A549 treated with CORT108297 at 1 μM for 4 hours (cell line): Measurements from ENCODE around the gene TAP1. TPM values are rescaled to one million over a fixed set of nuclear protein-coding genes. Genes with fewer than 3 reads are reported as not detected.

Source experiments
- total RNA-seq: library from RNA; stranded (reverse); fragments of 200-300 nt; extraction: Qiagen RNA extraction; gene quantifications from 5 replicates; pipeline ENCODE4 v1.2.3, GENCODE V29; 2022

The TAP1 gene
- total RNA-seq, result 33.2 to 38.3 TPM (median 34.9 TPM) in 5 replicates

GRCh38 chr6:32853541-32854375, at the start of gene TAP1, which contains the start of gene PSMB9:
Gene TAP1, minus strand, starts transcription at chr6:32853704. Its CDS starts 68 bp downstream, at chr6:32853636.
Gene PSMB9, plus strand, starts transcription at chr6:32854192. Its CDS starts 38 bp downstream, at chr6:32854230.

GRCh38 chr6:32843979-32844838, 9.3 kb downstream of the TAP1 start, which contains the start of gene PSMB8:
Gene PSMB8, minus strand, starts transcription at chr6:32844047. Its CDS starts 51 bp downstream, at chr6:32843996.

DNA sequence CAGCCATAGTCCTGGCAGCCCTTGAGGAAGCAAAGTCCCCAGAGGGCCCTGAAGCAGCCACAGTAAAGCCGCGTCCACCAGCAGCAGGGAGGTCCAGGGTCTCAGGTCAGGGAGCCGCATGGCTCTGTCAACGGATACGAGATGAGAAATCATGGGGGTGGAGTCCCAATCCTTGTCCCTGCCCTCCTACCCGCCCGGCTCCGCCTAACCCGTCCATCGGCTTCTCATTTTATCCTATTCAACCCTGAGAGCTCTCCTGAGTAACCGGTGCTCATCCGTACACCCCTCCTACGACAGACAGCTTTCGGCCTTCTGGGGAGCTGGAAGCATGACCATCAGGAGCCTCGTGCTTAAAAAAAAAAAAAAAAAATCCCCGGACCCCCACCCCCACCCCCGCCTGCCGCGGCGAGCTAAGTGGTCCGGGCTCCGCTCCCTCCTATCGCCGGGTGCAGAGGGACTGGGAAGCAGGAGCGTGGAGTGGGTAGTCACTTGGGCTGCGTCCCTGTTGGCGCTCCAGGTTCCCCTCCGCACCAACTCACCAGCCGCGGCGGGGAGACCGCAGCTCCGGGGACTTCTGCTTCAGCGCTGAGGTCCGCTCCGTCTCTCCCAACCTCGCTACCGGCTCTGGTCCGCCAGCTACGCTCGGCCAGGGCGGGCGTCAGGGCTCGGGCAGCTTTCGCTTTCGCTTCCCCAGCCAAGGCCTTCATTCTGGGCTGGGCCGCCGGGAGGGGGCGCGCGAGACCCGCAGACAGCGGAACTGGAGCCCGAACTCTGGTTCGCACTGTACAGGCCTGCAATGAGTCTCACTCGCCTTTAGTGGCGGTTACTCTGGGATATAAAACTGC, 15.2 kb downstream of the TAP1 start, which contains the start of gene TAP2:
Gene TAP2, minus strand, starts transcription at position 626 of the 845 bp plus-strand sequence. Its CDS starts 506 bp downstream, at position 120.

GRCh38 chr6:32816746-32817204, 36.7 kb downstream of the TAP1 start, which contains the start of gene HLA-DOB:
Gene HLA-DOB, minus strand, starts transcription at chr6:32817002. Its CDS starts 51 bp downstream, at chr6:32816951.

Other genes with a start within 250 kb of the TAP1 start
- gene HLA-DQA1, start 216.3 kb downstream of the TAP1 start, total RNA-seq, result not detected in 5 replicates
- gene HLA-DQB1, start 187.0 kb downstream of the TAP1 start, total RNA-seq, result not detected in 5 replicates
- gene HLA-DQA2, start 112.3 kb downstream of the TAP1 start, total RNA-seq, result not detected in 5 replicates
- gene HLA-DQB2, start 90.2 kb downstream of the TAP1 start, total RNA-seq, result not detected in 5 replicates
- gene HLA-DOB, start 36.7 kb downstream of the TAP1 start, total RNA-seq, result 0.12 to 0.35 TPM (median 0.18 TPM) in 5 replicates
- gene TAP2, start 15.0 kb downstream of the TAP1 start, total RNA-seq, result 10.6 to 24.0 TPM (median 19.8 TPM) in 5 replicates
- 20.3 to 22.9 TPM (median 21.4 TPM) in 5 replicates for gene PSMB8, start 9.7 kb downstream of the TAP1 start, total RNA-seq
- 15.7 to 25.5 TPM (median 18.9 TPM) in 5 replicates for gene PSMB9, start 488 bp upstream of the TAP1 start, total RNA-seq
- gene HLA-DMB, start 87.3 kb upstream of the TAP1 start, total RNA-seq, result 1.5 to 2.5 TPM (median 1.6 TPM) in 5 replicates
- 2.4 to 3.6 TPM (median 2.7 TPM) in 5 replicates for gene HLA-DMA, start 99.4 kb upstream of the TAP1 start, total RNA-seq
- 121 to 148 TPM (median 126 TPM) in 5 replicates for gene BRD2, start 114.9 kb upstream of the TAP1 start, total RNA-seq
- gene HLA-DOA, start 155.9 kb upstream of the TAP1 start, total RNA-seq, result 0.14 TPM in 1 of 5 replicates, not detected in the others
- gene HLA-DPA1, start 219.9 kb upstream of the TAP1 start, total RNA-seq, result 0.05 to 0.22 TPM in 2 of 5 replicates, not detected in the others
- not detected in 5 replicates for gene HLA-DPB1, start 222.3 kb upstream of the TAP1 start, total RNA-seq